GM18520 (cell line): ENCODE results near the gene ZFP36L2.

ENCODE experiments used
- ATAC-seq: cut with Tn5 transposase; IDR thresholded peaks from one replicate; pipeline ENCODE4 v1.9.1; 2021; ENCODE audit not compliant: unreplicated experiment

Gene ZFP36L2

DNA sequence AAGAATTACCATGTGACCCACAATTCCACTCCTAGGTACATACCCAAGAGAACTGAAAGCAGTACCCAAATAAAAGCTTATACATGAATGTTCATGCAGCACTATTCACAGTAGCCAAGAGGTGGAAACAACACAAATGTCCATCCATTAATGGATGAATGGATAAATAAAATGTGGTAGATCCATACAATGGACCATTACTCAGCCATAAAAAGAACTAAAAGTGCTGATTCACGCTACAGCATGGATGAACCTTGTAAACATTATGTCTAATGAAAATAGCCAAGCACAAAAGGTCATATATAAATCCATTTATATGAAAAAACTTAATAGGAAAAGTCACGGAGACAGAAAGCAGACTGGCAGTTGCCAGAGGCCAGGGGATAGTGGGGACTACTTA, 23.6 kb upstream of the ZFP36L2 start:
- no peak for ATAC-seq

DNA sequence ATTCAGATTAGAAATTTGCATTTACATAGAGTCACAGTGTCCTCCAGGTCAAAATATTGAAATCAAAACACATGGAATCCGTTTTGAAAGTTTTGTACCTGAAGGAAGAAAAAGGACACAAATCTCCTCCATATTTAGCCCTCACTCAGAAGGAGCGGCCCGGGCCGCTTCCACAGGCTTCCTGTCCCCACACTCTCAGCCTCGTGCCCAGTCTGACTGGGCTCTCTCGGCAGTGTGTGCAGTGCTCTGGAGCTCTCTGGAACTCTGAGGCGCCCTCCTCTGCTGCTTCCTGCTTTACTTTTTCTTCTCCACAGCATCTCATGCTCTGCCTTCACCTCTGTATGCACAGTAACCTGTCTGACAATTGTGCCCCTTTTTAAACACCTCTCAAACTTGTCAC, 22.2 kb upstream of the ZFP36L2 start:
- no peak for ATAC-seq

DNA sequence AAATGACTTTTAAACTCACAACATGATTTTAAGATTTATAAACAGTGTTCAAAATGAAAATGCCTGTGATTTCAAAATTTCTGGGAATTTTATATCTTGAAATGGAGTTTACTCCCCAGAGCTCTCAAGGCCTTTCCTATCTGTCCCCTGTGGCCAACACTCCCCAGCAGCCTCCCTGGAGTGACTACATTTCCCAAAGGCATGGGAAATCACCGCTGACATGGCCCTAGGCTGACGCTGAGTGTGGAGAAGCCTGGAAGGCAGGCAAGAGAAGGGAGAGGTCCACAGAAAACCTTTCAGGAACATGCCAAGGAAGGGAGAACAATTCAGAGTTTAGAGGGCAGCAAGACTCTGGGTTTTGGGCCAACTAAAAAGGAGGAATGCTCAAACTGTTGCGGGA, 20.2 kb upstream of the ZFP36L2 start:
- no peak for ATAC-seq

DNA sequence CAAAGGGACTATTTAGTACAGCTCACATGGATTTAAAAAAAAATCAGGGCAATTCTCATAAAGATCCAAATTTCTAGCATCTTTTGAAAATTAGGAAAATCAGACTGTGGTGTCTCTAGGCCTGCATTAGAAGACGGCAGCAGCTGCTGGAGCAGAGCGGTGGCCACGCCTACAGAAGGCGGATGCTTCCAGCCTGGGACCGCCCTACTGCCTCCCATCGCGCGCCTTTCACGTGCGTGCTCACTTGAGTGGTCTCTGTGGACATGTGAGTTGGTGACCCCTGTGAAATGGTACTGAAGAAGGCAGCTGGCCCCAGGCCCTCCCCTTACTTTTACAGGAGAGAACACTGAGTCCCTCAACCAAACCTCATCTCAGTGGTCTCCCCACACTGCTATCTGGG, 15.2 kb upstream of the ZFP36L2 start:
- ATAC-seq: no peak

DNA sequence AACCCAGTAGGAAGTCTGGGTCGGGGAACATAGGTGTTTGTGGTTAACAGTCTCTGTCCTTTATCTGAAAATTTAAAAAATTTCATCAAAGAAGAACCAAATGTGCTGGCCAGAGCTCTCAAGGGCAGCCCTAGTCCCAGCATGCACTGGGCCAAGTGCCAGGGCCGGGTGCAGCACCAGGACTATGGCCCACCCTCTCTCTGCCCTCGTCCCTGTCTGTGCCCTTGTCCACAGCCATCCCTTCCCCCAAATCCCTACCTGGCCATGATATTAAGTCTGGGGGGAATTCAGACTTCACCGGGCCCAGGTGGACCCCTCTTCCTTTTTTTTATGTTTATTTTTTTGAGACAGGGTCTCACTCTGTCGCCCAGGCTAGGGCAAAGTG, 14.4 kb upstream of the ZFP36L2 start:
- no peak for ATAC-seq

DNA sequence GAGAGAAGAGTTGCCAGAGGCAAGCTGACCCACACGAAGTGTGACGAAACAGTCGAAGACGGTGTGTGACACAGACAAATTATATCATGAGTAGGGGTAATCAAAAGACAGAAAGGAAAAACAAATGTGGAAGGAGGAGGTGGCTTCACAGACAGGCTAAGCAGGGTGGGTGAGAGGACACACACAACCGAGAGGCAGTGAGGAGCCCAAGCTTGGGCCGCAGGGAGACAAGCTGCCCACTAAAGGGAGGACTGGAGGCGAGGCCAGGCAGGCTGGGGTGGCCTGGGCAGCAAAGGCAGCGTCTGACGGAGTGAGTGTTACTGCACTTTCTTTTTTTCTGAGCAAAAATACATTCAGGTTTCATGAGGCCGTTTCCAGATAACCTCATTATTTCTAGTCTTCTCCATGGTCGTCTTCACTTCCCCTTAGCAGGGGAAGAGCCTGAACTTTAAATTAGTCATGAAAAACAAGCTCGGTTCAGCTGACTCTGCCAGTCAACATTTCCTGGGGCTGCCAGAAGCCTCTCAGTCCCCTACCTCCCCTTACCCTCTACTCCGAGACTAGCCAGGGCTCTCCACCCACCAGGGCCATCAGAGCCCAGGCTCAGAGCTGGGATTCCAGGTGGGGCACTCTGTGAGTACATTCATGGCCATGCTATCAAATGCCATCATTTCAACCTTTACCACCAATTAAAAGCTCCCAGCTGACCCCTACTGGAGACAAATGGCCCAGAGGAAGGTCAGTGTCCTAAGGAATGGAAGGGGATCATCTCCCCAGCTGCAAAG, 13.8 kb upstream of the ZFP36L2 start:
- no peak for ATAC-seq

DNA sequence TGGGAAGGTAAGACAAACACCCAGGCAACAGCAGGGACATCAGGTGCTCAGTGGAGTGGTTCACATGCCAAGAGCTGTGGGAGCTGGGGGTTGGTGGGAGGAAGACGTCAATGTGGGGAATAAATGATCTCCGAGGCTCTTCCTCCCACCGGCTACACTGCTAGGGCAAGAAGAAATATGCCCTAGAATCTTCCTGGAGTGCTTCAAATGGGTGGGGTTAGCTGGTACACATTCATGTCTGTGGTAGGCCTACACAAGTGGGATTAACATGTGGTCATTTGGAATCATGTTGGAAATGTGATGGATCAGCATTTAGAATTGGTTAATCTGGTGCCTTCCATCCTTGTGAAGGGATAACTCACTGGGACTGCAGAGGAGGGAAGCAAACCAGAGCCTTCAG, 12.4 kb upstream of the ZFP36L2 start:
- no peak for ATAC-seq

DNA sequence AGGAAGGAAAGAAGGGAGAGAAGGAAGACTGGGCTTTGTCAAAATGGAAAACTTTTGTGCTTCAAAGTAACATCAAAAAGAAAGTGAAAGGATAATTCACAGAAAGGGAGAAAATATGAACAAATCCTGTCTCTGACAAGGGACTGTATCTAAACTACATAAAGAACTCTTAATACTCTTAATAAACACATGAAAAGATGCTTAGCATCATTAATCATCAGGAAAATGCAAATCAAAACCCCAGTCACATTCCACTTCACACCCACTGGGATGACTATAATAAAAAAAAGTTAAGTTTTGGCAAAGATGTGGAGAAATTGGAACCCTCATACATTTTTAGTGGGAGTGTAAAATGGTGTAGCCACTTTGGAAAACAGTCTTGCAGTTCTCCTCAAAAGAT, 11.8 kb upstream of the ZFP36L2 start:
- ATAC-seq: no peak

DNA sequence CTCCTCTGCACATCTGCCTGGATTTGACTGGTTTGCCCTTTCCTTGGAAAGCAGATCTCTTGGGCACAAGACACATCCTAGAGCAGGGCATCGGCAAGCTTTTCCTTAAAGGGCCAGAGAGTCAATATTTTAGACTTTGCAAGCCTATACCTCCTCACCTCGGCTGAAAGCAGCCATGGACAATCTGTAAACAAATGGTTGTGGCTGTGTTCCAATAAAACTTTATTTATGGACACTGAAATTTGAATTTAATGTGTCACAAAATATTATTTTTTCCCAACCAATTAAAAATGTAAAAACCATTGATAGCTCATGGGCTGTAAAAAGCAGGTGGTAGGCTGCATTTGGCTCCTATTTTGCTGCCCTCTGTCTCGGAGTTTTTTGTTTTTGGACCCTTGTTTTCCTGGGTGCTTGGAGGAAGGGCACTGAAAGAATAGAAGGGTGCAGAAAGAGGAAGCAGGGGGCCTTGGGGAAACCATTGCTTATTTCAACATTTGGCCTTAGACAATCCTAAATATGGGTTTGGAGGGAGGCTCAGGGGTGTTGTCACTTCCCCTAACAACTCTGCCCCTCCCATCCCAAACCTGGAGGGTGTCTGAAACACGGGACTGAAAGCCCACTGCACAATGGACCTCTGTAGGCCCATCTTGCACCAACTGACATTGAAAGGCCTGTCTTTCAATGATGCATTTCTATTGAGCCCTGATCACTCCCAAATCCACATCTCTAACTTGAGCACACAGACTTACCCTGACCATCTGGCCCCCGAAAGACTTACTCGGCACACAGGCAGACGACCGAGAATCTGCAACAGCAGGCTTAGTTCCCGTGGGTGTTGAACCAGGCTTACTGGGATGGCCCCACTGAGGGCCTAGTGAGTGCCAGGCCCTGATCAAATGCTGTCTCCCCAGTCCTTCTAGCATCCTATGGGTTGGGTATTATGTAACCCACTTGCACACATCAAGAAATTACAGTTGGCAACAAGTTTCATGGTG, 7.1 kb upstream of the ZFP36L2 start:
- no peak for ATAC-seq

DNA sequence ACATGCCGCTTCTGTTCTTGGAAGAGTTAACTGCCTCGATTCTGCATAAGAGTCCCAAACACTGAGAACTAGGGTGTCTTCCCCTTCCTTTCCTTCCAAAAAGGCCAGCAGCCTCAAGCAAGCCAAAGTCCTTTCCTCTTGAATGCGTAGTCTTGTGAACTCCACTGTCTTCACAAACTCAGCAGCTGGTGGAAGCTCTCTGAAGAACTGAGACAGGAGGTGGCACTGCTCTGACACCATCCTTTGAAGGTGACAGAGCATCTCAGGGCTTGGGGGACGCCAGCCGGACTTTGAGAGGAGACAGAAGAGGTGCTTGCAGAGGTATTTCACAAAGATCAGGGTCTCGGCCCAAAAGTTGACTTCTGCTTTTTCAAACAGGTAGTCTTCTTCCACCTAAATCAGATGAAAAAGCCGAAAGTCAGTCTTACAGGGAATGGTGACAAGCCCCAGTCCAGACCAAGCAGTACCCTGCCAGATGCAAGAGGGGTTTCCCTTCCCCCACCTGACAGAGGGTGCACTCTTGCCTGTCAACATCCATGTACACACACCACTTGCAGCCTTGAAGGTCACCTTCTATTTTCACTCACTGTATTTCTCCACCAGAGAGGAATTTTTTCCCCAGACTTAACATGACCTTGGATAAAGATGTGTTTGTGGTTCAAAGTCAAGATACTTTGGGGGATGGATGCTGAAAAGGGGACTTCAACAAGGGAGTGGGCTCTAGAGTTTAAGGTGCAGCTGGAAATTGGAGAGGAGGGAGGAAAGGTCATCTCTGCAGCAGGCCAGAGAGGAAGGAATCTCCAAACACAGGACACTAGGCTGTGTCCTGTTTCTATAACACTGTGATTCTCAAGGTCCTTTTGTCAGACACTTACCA, 4.8 kb upstream of the ZFP36L2 start:
- no peak for ATAC-seq

DNA sequence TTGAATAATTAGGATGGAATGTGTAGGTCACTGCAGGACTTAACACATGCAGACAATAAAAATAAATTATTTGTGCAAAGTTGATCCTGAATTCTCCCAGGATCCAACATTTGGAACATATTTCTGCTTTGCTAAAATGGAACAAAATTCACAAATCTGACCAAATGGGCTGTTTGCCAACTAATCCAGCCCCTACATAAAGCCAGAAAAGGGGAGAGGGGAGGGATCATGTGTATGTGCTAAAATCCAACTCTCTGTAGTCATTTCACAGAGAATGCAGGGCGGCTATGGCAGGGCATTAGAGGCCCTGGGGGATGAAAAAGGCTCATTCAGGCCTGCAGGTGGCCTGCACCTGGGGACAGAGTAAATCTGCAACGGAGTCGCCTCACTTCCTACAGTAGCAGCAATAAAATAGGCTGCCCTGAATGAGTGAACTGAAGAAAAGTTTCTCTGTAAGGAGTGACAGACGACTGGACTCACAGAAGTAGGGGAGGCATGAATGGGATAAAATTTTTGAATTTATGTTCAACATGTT, 4.0 kb upstream of the ZFP36L2 start:
- no peak for ATAC-seq

DNA sequence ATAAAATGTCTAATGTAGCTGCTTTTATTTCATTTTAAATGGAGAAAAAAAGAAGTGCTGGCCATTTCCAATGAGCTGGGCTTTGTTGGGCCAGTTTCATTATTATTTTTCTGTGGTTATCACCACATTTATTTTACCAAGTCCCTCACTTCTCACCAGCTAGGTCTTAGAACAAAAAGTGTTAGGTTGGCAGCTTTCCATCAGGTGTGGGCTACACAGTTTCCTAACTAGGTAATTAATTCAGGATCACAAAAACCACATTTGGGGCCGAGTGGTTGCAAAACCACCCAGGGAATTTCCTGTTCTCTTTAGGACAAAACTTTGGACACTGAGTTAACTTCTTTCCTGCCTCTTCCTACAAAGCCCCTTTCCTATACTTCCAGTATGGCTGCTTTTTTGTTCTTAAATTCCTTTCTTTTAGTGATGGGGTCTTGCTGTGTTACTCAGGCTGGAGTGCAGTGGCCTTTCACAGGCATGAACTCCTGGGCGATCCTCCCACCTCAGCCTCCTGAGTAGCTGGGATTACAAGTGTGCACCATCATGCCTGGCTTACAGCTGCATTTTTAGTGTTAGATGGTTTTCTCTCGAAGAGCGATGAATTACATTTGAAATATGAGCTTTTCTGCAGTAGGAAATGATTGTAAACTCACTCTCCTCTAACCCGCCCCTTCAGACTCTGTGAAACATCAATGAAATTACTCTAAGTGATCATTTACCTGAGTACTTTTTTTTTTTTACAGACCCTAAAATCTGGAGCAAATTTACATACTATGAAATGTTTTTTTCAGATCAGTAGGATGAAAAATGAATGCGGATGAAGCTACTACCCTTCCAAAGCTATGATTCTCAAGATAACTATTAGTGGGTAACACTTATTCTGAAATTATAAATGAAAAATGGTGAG, 2.6 kb upstream of the ZFP36L2 start:
- ATAC-seq: no peak

DNA sequence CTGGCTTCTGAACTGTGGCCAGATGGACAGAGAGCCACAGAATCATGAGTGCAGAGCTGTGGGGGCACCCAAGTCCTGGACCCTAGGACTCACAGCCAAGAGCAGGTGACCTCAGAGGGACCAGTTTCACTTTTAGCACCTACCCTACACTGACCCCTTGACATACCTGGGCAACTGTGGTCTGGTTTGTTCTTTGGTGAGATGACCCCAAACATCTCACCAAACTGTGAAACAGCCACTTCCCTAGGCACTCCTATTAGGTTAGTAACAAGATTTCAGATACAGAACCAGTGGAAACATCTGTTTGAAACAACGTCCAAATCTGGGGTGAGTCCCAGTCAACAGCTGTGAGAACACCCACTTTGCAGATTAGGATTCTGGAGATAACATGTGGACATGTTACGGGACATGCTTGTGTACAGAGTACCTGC, 1.9 kb upstream of the ZFP36L2 start:
- ATAC-seq: no peak

DNA sequence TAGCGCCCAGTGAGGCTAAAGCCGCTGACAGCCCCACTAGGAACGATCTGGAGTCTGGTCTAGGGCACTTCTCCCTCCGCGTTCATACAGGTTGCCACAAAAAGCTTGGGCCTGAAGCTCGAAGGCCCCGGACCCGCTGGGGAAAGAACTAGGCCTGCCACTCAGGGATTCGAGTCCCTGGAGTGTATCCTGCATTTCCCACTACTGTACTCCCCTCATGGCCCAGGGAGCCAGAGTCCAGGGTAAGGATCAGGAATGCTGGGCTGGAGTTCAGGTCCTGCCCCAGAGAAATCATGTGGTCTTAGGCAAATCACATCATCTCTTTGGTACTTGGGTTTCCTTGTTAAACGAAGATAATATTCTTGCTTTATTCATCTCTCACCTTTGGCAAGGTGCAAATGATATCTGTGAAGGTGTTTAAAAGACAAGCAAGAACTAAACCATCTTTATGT, 1.4 kb upstream of the ZFP36L2 start:
- no peak for ATAC-seq

DNA sequence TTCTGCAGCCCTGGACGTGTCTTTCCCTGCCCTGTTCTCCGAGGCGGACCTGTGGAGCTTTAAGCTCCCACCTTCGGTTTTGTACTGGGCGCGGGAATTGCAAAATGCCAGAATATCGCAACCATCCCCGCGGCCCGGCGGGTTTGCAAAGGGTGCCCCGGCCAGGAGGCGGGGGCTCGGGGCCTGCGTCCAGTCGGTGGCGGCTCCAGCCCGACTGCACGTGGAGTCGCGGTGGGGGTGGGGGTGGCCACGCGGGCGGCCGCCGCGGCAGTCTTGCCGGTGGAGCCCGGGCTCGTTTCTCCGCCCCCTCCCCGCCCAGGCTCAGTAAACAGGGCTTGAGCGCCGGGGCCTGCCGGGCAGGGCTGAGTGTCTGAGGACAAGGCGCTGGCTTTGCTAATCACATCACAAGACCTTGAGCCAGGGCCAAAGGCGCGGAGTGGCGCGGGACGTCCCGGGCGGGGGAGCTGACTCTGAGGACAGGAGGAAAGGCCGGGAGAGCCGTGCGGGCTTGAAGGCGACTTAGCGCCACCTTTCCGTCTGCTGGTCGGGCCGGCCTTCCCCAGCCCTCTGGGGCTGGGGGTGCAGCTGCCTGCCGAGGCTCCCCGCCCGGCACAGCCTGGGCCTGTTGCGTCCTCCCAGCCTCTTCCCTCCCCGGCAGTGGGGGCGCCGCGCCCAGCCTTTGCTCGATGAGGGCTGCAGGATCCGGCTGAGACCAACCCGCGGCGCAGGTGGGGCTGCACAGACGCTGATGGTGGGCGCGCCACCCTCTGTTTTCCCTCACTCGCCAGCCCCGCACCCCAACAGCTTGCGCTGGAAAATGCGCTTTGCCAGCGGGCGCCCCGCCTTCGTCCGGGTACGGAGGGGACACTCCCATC, 786 bp upstream of the ZFP36L2 start:
- ATAC-seq: peak; percentile 2

DNA sequence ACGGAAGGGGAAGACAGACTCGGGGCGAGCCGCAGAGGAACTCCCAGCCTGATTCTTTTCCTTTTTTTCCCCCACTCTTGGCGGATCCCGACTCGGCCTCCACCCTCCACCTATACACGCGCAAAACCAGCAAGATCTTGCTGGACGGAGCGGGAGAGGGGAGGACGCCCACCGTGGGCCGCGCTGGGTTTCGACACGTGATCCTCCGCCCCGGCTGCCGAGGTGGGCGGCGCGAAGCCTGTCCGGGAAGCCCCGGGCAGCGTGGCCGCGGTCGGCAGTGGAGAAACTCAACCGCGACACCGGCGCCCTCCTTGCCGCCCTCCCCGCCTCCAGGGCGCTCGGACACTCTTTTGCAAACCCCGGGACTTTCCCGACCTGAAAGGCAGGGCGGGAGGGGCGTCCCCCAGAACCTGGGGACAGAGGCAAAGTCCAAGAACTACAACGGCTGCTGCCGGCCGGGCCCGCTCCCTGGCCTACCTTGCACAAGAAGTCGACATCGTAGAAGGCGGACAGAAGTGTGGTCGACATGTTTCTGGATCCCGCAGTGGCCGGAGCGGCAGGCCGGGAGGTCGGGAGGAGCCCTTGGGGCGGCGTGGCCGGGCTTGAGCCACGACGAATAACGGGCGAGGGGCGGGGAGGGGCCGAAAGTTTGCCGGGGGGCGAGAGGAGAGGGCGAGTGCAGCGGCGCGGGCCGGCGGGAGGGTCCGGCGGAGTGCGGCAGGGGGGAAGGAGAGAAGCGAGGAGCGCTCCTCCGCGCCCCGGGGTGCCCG, 433 bp downstream of the ZFP36L2 start:
- peak; percentile 25 for ATAC-seq

DNA sequence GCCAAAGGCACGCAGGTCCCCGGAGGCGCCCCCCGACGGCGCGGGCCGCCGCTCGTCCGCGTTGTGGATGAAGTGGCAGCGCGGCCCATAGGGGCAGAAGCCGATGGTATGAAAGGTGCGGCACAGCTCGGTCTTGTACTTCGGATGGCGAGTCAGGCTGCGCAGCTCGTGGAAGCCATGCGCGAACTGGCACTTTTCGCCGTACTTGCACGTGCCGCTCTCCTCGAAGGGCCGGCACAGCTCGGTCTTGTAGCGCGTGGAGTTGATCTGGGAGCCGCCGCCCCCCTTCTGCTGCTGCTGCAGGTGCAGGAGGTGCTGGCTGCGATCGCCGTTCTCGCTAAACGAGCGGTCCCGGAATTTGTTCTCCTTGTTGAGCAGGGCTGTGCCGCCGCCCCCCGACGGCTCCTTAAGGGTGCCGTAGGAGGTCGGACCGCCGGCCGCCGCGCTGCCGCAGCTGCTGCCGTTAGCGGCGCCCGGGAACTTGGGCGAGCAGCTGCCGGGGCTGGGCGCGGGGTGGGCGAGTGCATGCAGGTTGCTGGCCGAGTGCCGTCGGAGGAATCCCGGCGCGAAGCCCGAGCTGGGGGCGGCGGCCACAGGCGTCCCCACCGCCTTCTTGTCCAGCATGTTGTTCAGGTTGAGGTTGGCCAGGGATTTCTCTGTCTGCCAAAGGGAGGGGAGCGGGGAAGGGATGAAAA, 1.2 kb downstream of the ZFP36L2 start:
- no peak for ATAC-seq
